Measurements from ENCODE around the gene ANKRD26.

The ANKRD26 gene

DNA sequence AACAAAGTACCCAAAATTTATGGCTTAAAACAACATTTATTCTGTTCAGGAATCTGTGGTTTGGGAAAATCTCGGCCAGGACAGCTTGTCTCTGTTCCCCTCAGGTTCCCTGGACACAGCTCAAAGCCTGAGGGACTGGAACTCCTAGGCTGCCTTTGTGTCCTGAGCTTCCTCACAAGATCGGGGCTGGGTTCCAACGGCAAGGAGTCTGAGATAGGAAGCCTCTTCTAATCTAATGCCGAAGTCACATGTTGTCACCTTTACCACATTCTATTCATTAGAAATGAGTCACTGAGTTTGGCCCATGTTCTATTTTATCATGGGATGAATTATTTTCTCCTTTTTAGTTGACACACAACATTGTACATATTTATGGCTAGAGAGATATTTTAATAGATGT is 80.5 kb downstream of the ANKRD26 start:
- DNase-seq, result no peak

- no peak for DNase-seq
Measured at GRCh38 chr10:26997610-26998009, 102.7 kb downstream of the ANKRD26 start.

DNA sequence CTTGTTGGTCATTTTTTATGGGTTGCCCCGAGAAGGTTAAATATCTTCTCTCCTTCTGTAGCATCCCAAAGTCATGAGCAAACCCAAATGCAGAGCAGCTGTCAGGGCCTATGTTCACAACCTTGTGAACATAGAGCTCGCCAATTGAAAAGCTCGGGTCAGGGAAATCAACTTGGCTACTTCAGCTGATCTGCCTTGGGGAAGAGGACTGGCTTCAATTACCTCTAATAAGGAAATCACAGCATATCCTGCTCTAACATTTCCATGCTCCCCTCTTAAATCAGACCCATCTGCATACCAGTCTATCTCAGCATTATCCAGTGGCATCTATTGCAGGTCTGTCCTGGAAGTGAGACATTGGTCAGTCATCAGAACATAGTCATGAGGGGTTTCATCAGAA is 105.6 kb downstream of the ANKRD26 start:
- DNase-seq, result no peak

- no peak for DNase-seq
Measured at GRCh38 chr10:26987851-26988250, 112.4 kb downstream of the ANKRD26 start.

GRCh38 chr10:26983156-26983555 is 117.1 kb downstream of the ANKRD26 start:
- no peak for DNase-seq

DNA sequence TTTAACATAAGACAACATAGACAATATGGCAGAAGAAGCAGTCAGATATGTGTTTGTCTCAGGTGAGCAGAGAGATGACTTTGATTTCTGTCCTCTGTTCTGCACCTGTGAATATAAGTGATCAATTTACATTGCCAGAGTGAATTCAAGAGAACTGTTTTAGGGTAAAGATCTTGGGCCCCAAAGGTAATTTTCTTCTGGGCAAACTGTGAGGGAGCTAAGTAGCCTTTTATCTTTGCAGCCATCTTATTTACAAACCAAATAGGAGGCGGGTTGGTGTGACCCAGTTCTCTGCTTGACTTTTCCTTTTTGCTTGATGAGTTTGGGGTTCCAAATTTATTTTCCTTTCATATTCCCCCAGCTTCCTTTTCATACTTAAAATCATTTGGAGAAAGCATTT is 118.2 kb downstream of the ANKRD26 start:
- no peak for DNase-seq

- no peak for DNase-seq
Measured at GRCh38 chr10:26981232-26981824, 119.0 kb downstream of the ANKRD26 start.

DNA sequence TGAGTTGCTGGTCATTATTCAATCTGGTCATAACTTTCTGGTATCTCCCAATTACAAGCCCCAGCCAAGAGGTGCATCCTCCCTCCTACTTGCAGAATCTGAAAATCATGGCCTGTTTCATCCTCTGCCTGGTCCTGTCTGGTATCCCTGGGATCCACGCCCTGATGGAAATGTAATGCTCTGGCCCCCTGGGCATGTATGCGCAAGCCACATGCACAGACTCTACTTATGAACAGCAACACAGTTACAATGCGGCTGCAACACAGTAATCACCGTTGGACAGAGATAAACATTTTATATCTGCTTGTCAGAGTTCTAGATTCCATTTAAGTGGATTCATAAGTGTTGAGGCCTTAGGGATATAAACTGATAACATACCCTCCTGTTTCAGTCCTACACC is 121.8 kb downstream of the ANKRD26 start:
- no peak for DNase-seq

GRCh38 chr10:26977635-26978034 is 122.7 kb downstream of the ANKRD26 start:
- DNase-seq, result no peak

GRCh38 chr10:26970667-26971066 is 129.6 kb downstream of the ANKRD26 start:
- no peak for DNase-seq

DNA sequence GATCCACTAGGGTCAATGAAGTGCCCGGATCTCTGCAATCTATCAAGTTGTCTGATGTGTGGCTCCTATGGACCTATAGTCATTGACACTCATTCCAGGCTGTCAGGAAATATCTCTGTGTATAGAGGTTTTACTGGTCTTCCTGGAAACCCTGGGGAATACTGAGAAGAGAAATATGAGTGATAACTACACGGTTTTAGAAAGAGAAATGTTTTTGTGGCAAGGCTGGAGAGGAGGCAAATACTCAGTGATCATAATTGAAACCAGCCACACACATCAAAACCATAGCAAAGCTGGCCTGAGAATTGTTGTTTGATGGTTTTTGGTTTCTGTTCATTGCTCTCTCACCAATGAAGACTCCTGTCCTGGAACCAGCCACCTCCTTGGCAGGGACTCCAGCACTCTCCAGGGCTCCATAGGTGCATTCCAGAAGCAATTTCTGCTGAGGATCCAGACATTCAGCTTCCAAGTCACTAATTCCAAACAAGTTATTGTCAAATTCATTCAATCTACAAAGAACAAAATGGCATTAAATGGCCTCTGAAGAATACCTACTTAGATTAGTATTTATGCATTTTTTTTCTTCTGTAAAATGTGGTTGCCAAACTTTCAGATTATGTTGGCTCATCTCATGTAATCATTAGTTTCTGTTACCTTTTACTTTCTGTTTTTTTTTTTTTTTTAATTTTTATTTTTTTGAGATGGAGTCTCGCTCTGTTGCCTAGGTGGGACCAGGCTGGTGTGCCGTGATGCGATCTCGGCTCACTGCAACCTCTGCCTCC is 131.0 kb downstream of the ANKRD26 start:
- no peak for DNase-seq

DNA sequence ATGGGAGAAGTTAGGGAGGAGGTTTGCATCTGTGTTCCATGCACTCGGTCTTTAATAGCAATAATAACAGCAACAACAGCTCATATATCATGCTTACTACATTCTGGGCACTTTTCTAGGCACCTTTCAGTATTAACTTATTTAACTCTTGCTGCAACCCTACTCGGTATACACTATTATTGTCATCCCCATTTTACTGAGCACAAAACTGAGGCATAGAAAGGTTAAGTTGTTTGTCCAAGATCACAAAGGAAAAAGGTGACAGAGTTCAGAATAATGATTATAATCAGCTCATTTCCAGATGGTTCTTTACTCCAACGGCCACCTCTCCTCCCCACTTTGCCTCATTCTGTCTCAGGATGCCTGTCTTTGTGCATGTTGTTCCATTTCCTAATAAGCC is 137.5 kb downstream of the ANKRD26 start:
- DNase-seq, result no peak

DNA sequence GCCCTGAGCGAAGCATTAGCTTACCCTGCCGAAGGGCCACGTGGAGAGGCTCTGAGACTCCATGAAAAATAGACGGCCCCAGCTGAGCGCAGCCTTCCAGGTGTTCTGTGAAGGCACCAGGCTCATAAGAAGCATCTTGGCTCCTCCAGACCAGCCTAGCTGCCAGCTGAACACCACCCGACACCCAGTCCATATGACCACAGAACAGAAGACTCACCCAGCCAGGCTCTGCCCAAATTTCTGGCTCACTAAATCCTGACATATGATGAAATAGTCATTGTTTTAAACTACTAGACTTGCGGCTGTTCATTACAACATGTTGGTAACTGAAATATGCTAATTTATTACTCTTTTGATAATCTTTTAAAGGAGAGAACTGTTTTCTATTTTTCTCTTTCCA is 140.0 kb downstream of the ANKRD26 start:
- no peak for DNase-seq

- no peak for DNase-seq
Measured at GRCh38 chr10:26959841-26960240, 140.5 kb downstream of the ANKRD26 start.

All from retina (tissue), 1 donor.